NCI-H2196 (cell line): ENCODE results near the gene EPOP.

Experiments used
- DNase-seq: peaks from one replicate; lab custom pipeline; 2025; ENCODE audit not compliant: unreplicated experiment; lab: John Stamatoyannopoulos, UW

The EPOP gene

GRCh38 chr17:38674014-38674748 is 576 bp downstream of the EPOP start:
- DNase-seq = no peak

- no peak for DNase-seq
Observed at GRCh38 chr17:38673707-38674013, 1.1 kb downstream of the EPOP start.

- no peak for DNase-seq
Observed at GRCh38 chr17:38672788-38673706, 1.7 kb downstream of the EPOP start.

GRCh38 chr17:38671939-38672720 is 2.6 kb downstream of the EPOP start:
- DNase-seq = no peak

- no peak for DNase-seq
Observed at GRCh38 chr17:38669520-38669919, 5.2 kb downstream of the EPOP start.

GRCh38 chr17:38667787-38668122 is 7.0 kb downstream of the EPOP start:
- DNase-seq = no peak

- DNase-seq = peak; percentile 57
Observed at GRCh38 chr17:38667099-38667786, 7.5 kb downstream of the EPOP start.

- no peak for DNase-seq
Observed at GRCh38 chr17:38663964-38664644, 10.7 kb downstream of the EPOP start.

- DNase-seq = peak; percentile 67
Observed at GRCh38 chr17:38663125-38663751, 11.5 kb downstream of the EPOP start.

GRCh38 chr17:38660097-38661025 is 14.4 kb downstream of the EPOP start:
- no peak for DNase-seq

- no peak for DNase-seq
Observed at GRCh38 chr17:38659415-38659814, 15.3 kb downstream of the EPOP start.

- no peak for DNase-seq
Observed at GRCh38 chr17:38658741-38659345, 15.9 kb downstream of the EPOP start.

- DNase-seq = no peak
Observed at GRCh38 chr17:38657824-38658740, 16.7 kb downstream of the EPOP start.

GRCh38 chr17:38656959-38657823 is 17.6 kb downstream of the EPOP start:
- no peak for DNase-seq

GRCh38 chr17:38654411-38655398 is 20.1 kb downstream of the EPOP start:
- no peak for DNase-seq
